GM18519 (cell line): Measurements from ENCODE around the gene ZBTB1.
"Not testable (repeated sequence)": the region's sequence is repeated elsewhere in the genome, so short reads cannot be mapped to it uniquely, and the experiment has no call there.

ENCODE experiments used
- ATAC-seq: cut with Tn5 transposase; IDR thresholded peaks from one replicate; pipeline ENCODE4 v1.9.1; 2021; ENCODE audit warnings: mild to moderate bottlenecking, moderate library complexity; ENCODE audit not compliant: unreplicated experiment, low FRiP score

ZBTB1 gene

GRCh38 chr14:64563696-64564095, 59.1 kb downstream of the ZBTB1 start:
- ATAC-seq: no peak

GRCh38 chr14:64566651-64567122, 62.1 kb downstream of the ZBTB1 start:
- no peak for ATAC-seq

- ATAC-seq: no peak
Observed at GRCh38 chr14:64569138-64569631, 64.6 kb downstream of the ZBTB1 start.

- ATAC-seq: not testable (repeated sequence)
Observed at GRCh38 chr14:64569646-64570045, 65.1 kb downstream of the ZBTB1 start.

- no peak for ATAC-seq
Observed at GRCh38 chr14:64572386-64573104, 68.0 kb downstream of the ZBTB1 start.

GRCh38 chr14:64573109-64573508, 68.5 kb downstream of the ZBTB1 start:
- no peak for ATAC-seq
